ENCODE measurements around the gene GPR55. TPM values are rescaled to one million over a fixed set of nuclear protein-coding genes. Genes with fewer than 3 reads are reported as not detected.

The GPR55 gene
- total and polyA plus RNA-seq, 2 of the 4 experiments (the other 2 are of a cell fraction), result 0.03 TPM; not detected in 1

- in situ Hi-C loops (cut with MboI; ENCODE audit: low sequenced_read_pairs), result no loop called here
- TF ChIP-seq MXI1 (IDR thresholded peaks at IDR 0.05; ENCODE audit: borderline replicate concordance, low read depth, low read length) (no peak), FOS (IDR thresholded peaks at IDR 0.05; ENCODE audit: low read depth, low read length) (no peak), BHLHE40 (IDR thresholded peaks at IDR 0.05; ENCODE audit: low read depth, low read length) (no peak), CEBPB (IDR thresholded peaks at IDR 0.05; ENCODE audit: low read depth, low read length) (no peak), RCOR1 (IDR thresholded peaks at IDR 0.05; ENCODE audit: insufficient replicate concordance, low read length) (no peak), NFE2L2 (IDR thresholded peaks at IDR 0.05; ENCODE audit: low read depth, low read length) (no peak), POLR2A (IDR thresholded peaks at IDR 0.05; ENCODE audit: low read depth, low read length) (no peak), MAZ (IDR thresholded peaks at IDR 0.05; ENCODE audit: borderline replicate concordance, low read depth, low read length) (no peak), RAD21 (IDR thresholded peaks at IDR 0.05; ENCODE audit: low read length) (no peak), RFX5 (IDR thresholded peaks at IDR 0.05; ENCODE audit: low read depth, low read length) (no peak), MAFK (IDR thresholded peaks at IDR 0.05; ENCODE audit: low read depth, low read length) (no peak), SMC3 (IDR thresholded peaks at IDR 0.05; ENCODE audit: low read depth, low read length) (no peak), CHD1 (IDR thresholded peaks at IDR 0.05; ENCODE audit: low read depth, low read length) (no peak)
- TF ChIP-seq, protein P1, sequence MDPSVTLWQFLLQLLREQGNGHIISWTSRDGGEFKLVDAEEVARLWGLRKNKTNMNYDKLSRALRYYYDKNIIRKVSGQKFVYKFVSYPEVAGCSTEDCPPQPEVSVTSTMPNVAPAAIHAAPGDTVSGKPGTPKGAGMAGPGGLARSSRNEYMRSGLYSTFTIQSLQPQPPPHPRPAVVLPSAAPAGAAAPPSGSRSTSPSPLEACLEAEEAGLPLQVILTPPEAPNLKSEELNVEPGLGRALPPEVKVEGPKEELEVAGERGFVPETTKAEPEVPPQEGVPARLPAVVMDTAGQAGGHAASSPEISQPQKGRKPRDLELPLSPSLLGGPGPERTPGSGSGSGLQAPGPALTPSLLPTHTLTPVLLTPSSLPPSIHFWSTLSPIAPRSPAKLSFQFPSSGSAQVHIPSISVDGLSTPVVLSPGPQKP (IDR thresholded peaks at IDR 0.05; ENCODE audit: borderline replicate concordance, low read depth, low read length), result no peak
- TF ChIP-seq, protein P2, sequence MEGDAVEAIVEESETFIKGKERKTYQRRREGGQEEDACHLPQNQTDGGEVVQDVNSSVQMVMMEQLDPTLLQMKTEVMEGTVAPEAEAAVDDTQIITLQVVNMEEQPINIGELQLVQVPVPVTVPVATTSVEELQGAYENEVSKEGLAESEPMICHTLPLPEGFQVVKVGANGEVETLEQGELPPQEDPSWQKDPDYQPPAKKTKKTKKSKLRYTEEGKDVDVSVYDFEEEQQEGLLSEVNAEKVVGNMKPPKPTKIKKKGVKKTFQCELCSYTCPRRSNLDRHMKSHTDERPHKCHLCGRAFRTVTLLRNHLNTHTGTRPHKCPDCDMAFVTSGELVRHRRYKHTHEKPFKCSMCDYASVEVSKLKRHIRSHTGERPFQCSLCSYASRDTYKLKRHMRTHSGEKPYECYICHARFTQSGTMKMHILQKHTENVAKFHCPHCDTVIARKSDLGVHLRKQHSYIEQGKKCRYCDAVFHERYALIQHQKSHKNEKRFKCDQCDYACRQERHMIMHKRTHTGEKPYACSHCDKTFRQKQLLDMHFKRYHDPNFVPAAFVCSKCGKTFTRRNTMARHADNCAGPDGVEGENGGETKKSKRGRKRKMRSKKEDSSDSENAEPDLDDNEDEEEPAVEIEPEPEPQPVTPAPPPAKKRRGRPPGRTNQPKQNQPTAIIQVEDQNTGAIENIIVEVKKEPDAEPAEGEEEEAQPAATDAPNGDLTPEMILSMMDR (conservative IDR thresholded peaks at IDR 0.05; ENCODE audit: low read depth, low read length), result no peak
- TF ChIP-seq, protein P3, sequence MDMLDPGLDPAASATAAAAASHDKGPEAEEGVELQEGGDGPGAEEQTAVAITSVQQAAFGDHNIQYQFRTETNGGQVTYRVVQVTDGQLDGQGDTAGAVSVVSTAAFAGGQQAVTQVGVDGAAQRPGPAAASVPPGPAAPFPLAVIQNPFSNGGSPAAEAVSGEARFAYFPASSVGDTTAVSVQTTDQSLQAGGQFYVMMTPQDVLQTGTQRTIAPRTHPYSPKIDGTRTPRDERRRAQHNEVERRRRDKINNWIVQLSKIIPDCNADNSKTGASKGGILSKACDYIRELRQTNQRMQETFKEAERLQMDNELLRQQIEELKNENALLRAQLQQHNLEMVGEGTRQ (IDR thresholded peaks at IDR 0.05; ENCODE audit: low read depth, low read length), result no peak
Measured at GRCh38 chr2:230889911-230890601, 35.0 kb downstream of the GPR55 start.

More at GRCh38 chr2:230889911-230890601, 35.0 kb downstream of the GPR55 start:
- ATAC-seq (ENCODE audit: low read depth) (no peak), DNase-seq (no peak)
- H4K5ac ChIP-seq (ENCODE audit: low read depth, low read length), result no peak overlapping the region
- dilution Hi-C loops (cut with HindIII; ENCODE audit: low sequenced_read_pairs, unreplicated experiment), result no loop called here
- H3K4me3 ChIP-seq (ENCODE audit: insufficient read depth, low read depth, low read length), result no peak overlapping the region
- H3K79me1 ChIP-seq (ENCODE audit: low read depth in 1 of 2, low read length in 2 of 2), result no peaks in the 10 kb centered on the region
- no peak overlapping the region for H2BK20ac ChIP-seq (ENCODE audit: low read depth, low read length)
- peaks cover 23% of the 10 kb centered on the region for H3K27me3 ChIP-seq (ENCODE audit: control insufficient read depth, insufficient read depth, low read length)
- H3K4me1 ChIP-seq (ENCODE audit: control insufficient read depth, insufficient read depth, low read length), result no peaks in the 10 kb centered on the region; the same call in 1 of the 2 replicates
- no peak overlapping the region for H3K4me2 ChIP-seq (ENCODE audit: low read depth, low read length)
- no peak overlapping the region for H2AK5ac ChIP-seq (ENCODE audit: low read depth, low read length)
- H3K27ac ChIP-seq (ENCODE audit: insufficient read depth, low read length), result no peak overlapping the region
- no peak overlapping the region for H3K9ac ChIP-seq (ENCODE audit: low read depth, low read length)
- WGBS, 2 experiments (ENCODE audit: extremely low coverage in 2 of 2, insufficient read length in 1 of 2), result 84% methylated on average over 7 of the region's 22 CpGs; no CpG with 5 or more reads in 1 of the 2 experiments
- H2AFZ ChIP-seq (replicated peaks; ENCODE audit: low read length, poor library complexity), result no peak overlapping the region
- H3K9me3 ChIP-seq (ENCODE audit: control insufficient read depth, insufficient read depth, low read length), result peaks cover 2% of the 10 kb centered on the region; the same call in 1 of the 2 replicates
- no peak overlapping the region for H3K14ac ChIP-seq (replicated peaks; ENCODE audit: low read depth, low read length)
- H3K23ac ChIP-seq (ENCODE audit: low read depth, low read length), result no peak overlapping the region
- H4K20me1 ChIP-seq (ENCODE audit: insufficient read depth, low read length), result no peaks in the 10 kb centered on the region
- POLR2A ChIA-PET (ENCODE audit: unreplicated experiment), result no interaction called here
- H2BK15ac ChIP-seq (ENCODE audit: low read depth, low read length), result no peak overlapping the region
- CTCF ChIA-PET, result interaction anchor here (1.0 kb wide), 1 partner anchor 167 kb away, joined by 4 read pairs; the partner anchor contains the start of gene PSMD1
- H2BK120ac ChIP-seq (ENCODE audit: low read depth, low read length), result no peak overlapping the region
- BruUV-seq (replicated peaks), result no TSS peak
- no peak overlapping the region for H2BK5ac ChIP-seq (ENCODE audit: low read depth, low read length, poor library complexity, severe bottlenecking)
- H3K56ac ChIP-seq (ENCODE audit: extremely low read depth, insufficient read depth, low read length), result no peak overlapping the region
- H3K4ac ChIP-seq (ENCODE audit: low read depth, low read length), result no peak overlapping the region
- no peak overlapping the region for H2AK9ac ChIP-seq (replicated peaks; ENCODE audit: low read depth, low read length, poor library complexity)
- no peaks in the 10 kb centered on the region for H3K36me3 ChIP-seq (ENCODE audit: control insufficient read depth, insufficient read depth, low read length)
- H4K8ac ChIP-seq (ENCODE audit: low read depth in 2 of 2, low read length in 2 of 2), result no peak overlapping the region
- H3K18ac ChIP-seq (ENCODE audit: low read depth, low read length), result no peak overlapping the region
- H3K9me1 ChIP-seq (ENCODE audit: insufficient read depth, low read length), result no peaks in the 10 kb centered on the region
- no peak overlapping the region for H4K91ac ChIP-seq (ENCODE audit: insufficient read depth, low read depth, low read length)
- intact Hi-C loops (cut with micrococcal nuclease), result no loop called here

Measured in IMR-90 (cell line).